ENCODE measurements around the gene CCDC127.
"Not testable (repeated sequence)": the region's sequence is repeated elsewhere in the genome, so short reads cannot be mapped to it uniquely, and the experiment has no call there.

CCDC127 gene

GRCh38 chr5:233426-233825, 15.5 kb upstream of the CCDC127 start:
- DNase-seq (ENCODE audit: low spot score) = not testable (repeated sequence)

GRCh38 chr5:231661-232060, 13.7 kb upstream of the CCDC127 start:
- no peak for DNase-seq (ENCODE audit: low spot score)

DNA sequence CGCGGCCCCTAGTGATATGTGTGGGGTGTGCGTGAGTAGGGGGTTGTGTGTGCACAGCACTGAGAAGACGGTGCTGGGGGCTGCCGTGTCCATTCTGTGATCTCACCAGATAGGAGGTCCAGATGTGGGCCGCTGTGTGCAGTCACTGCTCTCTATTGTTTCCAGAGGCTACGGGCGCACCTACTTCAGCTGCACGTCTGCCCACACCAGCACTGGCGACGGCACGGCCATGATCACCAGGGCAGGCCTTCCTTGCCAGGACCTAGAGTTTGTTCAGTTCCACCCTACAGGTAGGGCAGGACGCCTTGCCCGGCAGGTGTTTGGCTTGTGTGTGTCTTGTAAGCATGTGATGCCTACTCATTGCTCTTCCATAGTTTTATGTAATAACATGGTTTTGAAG, 12.8 kb upstream of the CCDC127 start:
- DNase-seq (ENCODE audit: low spot score) = no peak

DNA sequence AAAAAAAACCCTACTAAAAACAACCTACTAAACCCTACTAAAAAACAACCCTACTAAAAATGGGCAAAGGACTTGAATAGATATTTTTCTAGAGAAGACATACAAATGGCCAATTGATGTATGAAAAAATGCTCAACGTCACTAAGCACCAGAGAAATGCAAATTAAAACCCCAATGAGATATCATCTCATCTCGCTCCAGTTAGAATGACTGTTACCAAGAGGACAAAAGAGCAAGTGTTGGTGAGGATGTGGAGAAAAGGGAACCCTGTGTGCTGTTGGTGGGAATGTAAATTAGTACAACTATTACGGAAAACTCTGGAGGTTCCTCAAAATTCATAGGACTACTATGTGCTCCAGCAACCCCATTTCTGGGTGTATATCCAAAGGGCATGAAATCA, 10.9 kb upstream of the CCDC127 start:
- DNase-seq (ENCODE audit: low spot score) = peak; percentile 86

GRCh38 chr5:227375-227774, 9.4 kb upstream of the CCDC127 start:
- DNase-seq (ENCODE audit: low spot score) = peak; percentile 40

DNA sequence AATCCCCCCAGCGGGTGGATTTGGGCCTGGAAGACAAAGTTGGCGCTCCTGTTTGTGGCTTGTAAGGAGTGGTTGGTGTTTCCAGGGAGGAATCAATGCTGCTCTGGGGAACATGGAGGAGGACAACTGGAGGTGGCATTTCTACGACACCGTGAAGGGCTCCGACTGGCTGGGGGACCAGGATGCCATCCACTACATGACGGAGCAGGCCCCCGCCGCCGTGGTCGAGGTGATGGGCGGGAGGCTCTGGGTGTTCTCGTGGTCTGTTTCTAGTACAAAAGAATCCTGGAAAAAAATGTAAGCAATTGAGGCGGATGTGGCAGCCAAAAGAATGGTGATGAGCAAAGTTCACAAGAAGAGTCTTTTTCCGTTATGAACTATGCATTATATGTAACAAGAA, 7.4 kb upstream of the CCDC127 start:
- no peak for DNase-seq (ENCODE audit: low spot score)

- DNase-seq (ENCODE audit: low spot score) = no peak
These were observed 5.8 kb upstream of the CCDC127 start for GRCh38 chr5:223791-224190.

DNA sequence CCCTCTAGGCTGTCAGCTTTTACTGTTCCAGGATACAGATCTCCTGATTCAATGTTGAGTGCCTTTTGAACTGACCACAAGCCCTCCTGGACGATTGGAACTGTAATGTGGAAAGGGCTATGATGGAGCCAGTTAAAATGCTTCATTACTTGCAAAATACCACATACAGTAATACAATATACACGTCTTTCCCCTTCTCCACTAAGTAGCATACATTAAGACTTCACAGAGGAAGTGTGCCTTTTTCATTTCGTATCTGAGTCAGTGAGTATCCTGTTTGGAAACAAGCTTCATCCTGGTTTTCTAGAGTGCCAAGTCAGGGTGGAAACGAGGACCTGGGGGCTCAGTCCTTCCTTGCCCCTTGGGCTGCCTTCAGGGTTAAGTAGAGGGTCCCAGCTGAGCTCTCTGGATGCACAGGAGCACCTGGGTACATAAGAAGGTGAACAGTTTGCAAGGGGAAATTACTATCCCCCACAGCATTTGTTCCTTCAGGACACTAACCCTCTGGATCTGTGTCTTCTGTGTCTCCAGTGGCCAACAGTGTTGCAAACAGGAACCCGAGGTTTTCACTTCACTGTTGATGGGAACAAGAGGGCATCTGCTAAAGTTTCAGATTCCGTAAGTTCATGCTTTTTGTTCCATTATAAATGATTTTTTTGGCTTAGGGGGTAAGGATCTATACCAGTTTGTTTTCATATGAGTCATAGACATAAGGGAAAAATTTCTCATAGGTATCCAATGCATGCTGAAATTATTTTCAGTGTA, 5.2 kb upstream of the CCDC127 start:
- DNase-seq (ENCODE audit: low spot score) = not testable (repeated sequence)

GRCh38 chr5:219991-220390, 2.0 kb upstream of the CCDC127 start:
- no peak for DNase-seq (ENCODE audit: low spot score)

DNA sequence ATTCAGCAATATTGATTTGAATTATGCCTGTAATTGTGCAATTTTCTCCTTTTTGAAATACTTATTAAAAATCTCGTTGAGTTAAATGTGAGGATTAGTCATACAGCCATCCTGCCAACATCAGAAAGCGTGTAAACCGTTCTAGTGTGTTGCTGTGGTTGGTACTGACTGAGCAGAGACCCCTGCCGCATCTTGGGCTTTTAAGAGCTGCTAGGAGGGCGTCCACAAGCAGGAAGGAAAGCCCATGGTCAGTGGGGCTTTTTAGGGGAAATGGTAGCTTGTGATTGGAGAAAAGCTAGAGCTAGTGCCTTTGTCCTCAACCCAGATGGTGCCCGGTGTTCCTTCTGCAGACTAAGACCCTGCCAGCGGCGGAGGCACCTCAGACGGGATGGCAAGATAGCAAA, 1.5 kb upstream of the CCDC127 start:
- DNase-seq (ENCODE audit: low spot score) = peak; percentile 40

DNA sequence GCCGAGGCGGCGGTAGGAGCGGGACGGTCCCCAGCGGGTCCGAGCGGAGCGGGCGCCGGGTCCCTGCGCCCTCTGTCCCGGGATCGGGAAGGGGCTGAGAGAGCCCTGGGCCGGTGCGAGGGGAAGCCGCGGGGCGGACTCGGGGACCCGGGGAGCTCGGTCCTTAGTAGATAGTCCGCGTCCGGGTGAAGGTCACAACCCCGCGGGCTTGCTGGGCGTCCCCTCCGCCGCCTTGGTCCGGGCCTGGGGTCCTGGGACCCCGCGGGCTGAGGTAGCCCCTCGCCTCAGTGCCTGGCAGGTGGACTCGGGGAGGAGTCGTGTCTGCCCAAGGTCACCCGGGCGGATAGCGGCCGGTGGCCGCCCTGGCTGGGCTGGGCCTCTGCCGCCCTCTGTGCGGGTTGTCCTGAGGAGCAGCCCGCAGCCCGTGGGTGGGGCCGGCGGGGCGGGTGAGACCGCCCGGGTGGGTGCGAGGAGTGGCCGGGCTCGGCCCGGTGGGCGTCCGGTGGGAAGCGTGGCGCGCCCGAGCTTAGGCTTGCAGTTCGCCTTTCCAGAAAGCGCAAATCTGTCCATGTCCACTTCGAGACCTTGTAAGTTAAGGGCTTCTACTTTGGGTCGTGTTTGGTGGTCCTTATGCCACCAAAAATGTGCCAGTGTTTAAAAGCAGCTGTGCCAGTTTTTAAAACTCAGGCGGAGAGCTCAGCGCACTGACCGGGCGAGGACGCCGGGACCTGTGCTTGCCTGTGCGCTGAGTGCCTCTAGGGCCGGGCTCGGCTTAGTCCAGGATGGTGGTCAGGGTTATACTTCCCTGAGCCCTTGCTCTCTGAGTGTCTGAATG, 721 bp upstream of the CCDC127 start:
- DNase-seq (ENCODE audit: low spot score) = peak; percentile 14

DNA sequence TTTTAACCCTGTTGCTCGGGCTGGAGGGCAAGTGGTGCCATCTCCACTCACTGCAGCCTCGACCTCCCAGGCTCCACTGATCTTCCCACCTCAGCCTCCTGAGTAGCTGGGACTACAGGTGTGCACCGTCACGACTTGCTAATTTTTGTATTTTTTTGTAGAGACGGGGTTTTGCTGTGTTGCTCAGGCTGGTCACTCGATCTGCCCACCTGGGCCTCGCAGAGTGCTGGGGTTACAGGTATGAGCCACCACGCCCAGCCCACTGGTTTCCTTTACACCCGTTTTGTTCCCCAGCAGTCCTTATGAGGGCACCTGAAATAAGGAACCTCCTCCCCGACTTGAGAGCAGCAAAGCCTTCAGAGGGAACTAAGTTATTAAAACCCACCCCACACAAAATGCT, 1.9 kb downstream of the CCDC127 start:
- DNase-seq (ENCODE audit: low spot score) = not testable (repeated sequence)

DNA sequence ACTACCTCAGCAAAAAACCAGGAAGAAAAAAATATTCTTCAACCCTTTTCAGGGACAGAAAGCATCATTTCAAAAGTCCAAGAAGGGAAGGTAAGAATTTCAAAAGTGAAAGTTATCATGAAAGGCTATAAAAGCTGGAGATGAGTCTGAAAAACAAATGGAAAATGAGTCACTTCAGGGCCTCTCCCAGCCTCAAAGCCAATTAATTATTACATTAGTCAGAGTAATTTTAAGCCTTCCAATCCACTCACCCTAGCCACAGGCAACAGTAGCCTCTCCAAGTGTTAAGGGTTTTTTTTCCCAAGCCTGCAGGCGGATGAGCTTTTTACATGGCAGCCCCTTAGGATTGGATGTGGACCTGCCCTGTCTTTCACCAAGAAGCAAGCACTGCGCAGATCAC, 2.7 kb downstream of the CCDC127 start:
- DNase-seq (ENCODE audit: low spot score) = not testable (repeated sequence)

GRCh38 chr5:213803-214395, 4.1 kb downstream of the CCDC127 start:
- no peak for DNase-seq (ENCODE audit: low spot score)

DNA sequence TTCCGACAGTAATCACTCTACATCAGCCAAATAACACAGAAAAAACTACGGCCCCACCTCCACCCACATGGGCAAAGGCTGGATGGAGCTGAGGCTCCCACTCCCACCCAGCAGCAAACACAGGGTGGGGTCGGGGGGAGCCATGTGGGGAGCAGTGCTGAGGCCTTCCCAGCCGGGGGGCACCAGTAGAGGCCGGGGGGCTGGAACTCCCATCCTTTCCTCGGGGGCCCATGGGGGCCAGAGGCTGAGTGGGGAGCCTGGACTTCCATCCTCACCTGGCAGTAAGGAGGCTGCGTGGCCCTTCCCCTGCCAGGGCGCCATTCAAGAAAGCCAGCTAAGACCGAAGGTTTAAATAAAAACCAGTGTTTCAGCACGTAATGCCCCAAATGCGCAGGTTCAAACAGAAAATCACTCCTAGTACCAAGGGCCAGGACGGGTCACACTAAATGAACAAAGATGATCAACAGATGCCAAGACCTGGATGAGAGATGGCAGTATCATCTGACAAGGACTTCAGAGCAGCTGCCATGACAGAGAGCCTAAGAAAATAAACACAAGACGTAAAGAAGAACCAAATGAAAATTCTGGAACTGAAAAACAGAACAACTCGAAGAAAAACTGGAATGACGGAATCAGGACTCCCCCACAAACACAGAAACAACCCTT, 9.4 kb downstream of the CCDC127 start:
- no peak for DNase-seq (ENCODE audit: low spot score)

DNA sequence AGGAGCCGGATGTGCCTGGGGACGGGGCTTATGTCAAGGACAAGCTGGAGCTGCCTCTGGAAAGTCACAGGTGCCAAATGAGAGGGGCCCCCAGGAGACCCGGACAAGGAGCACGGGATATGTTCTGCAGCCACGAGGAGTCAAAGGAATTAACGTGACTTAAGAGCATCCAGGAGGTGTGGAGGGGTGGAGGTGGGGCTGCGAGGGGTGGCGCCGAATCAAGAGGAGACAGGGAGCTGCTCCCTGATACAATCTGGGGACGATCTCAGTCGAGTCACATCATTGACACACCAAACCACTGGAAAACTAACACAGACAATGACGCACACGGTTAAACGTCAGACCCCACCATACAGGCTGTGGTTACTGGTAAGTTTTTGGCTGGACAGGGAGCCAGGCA, 10.4 kb downstream of the CCDC127 start:
- no peak for DNase-seq (ENCODE audit: low spot score)

GRCh38 chr5:206927-207536, 10.9 kb downstream of the CCDC127 start:
- DNase-seq (ENCODE audit: low spot score) = no peak

GRCh38 chr5:206406-206805, 11.5 kb downstream of the CCDC127 start:
- DNase-seq (ENCODE audit: low spot score) = no peak

DNA sequence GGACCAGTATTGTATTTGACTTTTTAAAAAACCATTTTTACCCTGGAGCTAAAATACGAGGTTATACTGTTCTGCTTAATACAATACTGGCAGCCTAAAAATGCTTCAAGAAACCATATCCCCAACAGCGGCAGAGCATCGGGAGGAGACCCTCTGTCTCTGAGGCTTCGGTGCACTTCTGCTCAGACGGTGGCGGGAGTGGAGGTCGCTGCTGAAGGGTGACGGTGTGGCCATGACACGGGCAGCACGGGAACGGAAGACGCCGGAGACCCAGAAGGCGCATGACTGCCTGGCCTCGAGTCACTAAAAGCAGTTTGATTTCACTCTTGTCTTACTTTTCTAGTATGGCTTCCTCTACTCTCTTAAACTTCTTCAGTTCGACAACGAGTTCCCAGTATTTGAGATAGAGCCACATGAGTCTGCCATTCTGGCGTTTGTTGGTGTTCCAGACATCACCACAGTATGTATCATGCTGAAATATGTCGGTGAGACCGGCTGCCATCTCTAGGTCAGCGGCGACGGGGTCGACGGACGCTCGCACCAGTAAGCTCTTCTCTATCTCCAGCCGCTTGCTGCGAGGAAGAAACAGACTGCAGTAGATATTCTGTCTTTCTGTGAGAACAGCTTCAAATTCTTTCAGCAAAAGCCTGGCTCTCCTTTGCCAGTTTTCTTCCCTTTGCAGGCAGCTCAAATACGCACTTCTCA, 12.8 kb downstream of the CCDC127 start:
- DNase-seq (ENCODE audit: low spot score) = no peak

DNA sequence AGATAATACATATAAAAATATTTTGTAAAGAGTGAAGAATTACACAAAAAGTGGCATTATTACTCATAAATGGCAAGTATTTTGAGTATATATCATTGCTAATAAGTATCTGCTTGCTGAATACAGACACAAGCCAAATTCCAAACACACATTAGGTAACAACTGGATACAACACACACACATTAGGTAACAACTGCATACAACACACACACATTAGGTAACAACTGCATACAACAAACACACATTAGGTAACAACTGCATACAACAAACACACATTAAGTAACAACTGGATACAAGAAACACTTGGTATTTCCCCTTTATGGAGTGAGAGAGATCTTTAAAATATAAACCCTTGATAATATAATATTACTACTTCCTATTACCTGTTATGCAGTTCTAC, 13.5 kb downstream of the CCDC127 start:
- no peak for DNase-seq (ENCODE audit: low spot score)

- DNase-seq (ENCODE audit: low spot score) = no peak
These were observed 14.0 kb downstream of the CCDC127 start for GRCh38 chr5:204001-204400.
